ENCODE data around the gene EPS8L3.

DNA sequence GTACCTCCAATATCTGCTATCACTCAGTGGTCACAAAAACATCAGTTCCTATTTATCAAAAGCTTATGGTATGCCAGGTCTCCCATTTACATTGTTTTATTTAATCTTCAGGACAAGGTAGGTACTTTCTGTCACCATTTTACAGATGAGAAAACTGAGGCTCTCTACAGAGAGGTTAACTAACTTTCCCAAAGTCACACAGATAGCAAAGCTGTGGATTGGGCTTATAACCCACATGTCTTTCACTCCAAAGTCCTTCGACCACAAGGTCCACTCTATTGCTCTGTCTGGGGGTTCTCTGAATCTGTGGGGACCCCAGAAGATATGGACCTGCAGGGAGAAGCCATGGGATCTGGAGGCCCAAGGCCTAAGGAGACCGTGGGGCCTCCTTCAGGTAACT is 26.6 kb upstream of the EPS8L3 start:
- TF ChIP-seq, protein P1, sequence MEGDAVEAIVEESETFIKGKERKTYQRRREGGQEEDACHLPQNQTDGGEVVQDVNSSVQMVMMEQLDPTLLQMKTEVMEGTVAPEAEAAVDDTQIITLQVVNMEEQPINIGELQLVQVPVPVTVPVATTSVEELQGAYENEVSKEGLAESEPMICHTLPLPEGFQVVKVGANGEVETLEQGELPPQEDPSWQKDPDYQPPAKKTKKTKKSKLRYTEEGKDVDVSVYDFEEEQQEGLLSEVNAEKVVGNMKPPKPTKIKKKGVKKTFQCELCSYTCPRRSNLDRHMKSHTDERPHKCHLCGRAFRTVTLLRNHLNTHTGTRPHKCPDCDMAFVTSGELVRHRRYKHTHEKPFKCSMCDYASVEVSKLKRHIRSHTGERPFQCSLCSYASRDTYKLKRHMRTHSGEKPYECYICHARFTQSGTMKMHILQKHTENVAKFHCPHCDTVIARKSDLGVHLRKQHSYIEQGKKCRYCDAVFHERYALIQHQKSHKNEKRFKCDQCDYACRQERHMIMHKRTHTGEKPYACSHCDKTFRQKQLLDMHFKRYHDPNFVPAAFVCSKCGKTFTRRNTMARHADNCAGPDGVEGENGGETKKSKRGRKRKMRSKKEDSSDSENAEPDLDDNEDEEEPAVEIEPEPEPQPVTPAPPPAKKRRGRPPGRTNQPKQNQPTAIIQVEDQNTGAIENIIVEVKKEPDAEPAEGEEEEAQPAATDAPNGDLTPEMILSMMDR (IDR thresholded peaks at IDR 0.05) = no peak
- TF ChIP-seq SIN3A (IDR thresholded peaks at IDR 0.05; ENCODE audit: borderline replicate concordance, insufficient read depth, low read depth, low read length) (no peak), POLR2AphosphoS5 (IDR thresholded peaks at IDR 0.05; ENCODE audit: low read depth, low read length) (no peak), TCF7L2 (IDR thresholded peaks at IDR 0.05; ENCODE audit: low read depth, low read length) (no peak)
- TF ChIP-seq, protein P2, sequence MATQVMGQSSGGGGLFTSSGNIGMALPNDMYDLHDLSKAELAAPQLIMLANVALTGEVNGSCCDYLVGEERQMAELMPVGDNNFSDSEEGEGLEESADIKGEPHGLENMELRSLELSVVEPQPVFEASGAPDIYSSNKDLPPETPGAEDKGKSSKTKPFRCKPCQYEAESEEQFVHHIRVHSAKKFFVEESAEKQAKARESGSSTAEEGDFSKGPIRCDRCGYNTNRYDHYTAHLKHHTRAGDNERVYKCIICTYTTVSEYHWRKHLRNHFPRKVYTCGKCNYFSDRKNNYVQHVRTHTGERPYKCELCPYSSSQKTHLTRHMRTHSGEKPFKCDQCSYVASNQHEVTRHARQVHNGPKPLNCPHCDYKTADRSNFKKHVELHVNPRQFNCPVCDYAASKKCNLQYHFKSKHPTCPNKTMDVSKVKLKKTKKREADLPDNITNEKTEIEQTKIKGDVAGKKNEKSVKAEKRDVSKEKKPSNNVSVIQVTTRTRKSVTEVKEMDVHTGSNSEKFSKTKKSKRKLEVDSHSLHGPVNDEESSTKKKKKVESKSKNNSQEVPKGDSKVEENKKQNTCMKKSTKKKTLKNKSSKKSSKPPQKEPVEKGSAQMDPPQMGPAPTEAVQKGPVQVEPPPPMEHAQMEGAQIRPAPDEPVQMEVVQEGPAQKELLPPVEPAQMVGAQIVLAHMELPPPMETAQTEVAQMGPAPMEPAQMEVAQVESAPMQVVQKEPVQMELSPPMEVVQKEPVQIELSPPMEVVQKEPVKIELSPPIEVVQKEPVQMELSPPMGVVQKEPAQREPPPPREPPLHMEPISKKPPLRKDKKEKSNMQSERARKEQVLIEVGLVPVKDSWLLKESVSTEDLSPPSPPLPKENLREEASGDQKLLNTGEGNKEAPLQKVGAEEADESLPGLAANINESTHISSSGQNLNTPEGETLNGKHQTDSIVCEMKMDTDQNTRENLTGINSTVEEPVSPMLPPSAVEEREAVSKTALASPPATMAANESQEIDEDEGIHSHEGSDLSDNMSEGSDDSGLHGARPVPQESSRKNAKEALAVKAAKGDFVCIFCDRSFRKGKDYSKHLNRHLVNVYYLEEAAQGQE (IDR thresholded peaks at IDR 0.05; ENCODE audit: insufficient read depth in 1 of 2, low read depth in 2 of 2, low read length in 1 of 2) = no peak
